GM19099 (cell line): Measurements from ENCODE around the gene TOR1AIP2.

ENCODE experiments used
- POLR2A ChIP-seq: IDR thresholded peaks from 3 replicates; pipeline ENCODE4 v1.6.1; 2011; ENCODE audit warnings: low read depth; ENCODE audit not compliant: insufficient read length; ENCODE audit errors: extremely low read depth

The TOR1AIP2 gene

DNA sequence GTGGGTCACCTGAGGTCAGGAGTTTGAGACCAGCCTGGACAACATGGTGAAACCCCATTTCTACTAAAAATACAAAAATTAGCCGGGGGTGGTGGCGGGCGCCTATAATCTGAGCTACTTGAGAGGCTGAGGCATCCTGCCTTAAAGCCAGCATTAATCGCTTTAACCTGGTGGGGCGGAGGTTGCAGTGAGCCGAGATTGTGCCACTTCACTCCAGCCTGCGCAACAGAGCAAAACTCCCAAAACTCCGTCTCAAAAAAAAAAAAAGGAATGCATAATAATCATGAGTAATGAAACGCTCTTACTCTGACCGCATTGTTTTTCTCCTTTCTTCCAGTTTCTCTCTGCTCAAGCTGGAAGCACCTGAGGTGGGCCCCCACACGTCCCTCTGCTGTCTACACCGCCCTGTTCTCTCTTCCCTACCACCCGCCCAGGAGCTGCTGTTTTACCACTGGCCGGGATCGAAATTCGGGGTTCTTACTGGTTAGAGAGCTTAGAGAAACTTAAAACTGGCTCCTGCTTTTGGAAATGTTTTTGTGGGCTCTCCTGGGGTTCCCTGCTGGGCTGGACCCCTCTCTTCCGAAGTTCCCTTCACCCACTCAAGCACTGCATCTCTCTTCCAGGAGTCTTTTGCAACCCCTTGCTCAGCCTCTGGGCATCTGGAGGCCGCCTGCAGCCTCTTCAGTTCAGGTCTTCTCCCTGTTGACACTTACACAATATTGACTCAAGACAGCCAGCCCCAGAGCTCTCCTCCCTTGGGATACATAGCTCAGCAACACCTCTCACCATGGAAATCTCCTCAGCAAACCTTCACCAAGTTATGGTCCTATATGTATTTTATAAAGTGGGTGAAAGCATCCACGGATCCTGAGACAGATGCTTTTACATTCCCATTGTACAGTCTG is 72.1 kb downstream of the TOR1AIP2 start:
- TF ChIP-seq POLR2A, result no peak

DNA sequence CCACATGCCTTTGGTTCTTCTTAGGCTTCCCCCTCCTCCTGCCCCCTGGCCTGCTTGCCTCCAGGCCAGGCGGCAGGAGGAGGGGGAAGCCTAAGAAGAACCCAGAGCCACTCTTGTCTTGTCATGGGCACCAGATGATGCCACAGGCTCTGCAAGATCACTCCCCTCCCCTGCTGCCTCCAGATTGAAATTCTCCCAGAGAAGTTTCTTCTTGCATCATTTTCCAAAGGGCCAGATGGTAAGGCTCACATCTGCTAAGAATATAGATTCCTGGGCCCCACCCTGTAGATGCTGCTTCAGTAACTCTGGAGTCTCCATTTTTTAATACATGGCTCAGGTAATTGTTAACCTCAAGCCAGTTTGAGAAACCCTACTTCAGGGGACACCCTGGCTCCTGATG is 73.7 kb downstream of the TOR1AIP2 start:
- TF ChIP-seq POLR2A, result no peak

DNA sequence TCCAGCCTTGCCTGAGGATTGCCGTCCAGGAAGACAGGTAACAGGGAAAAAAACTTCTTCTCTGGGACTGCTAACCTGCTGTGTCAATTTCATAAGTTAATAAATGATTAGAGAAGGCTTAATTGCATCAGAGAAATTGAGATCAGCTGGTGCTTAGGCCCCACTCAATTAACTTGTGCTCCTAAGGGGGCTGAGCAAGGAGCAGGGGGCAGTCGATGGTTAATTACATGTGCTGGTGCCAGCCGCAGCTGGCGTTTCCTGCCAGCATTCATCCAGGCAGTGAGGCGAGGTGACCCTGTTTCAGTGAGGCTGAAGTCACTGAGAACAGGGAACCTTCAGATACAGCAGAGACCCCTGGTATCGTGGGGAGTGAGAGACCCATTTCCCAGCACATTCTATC is 74.5 kb downstream of the TOR1AIP2 start:
- no peak for TF ChIP-seq POLR2A

DNA sequence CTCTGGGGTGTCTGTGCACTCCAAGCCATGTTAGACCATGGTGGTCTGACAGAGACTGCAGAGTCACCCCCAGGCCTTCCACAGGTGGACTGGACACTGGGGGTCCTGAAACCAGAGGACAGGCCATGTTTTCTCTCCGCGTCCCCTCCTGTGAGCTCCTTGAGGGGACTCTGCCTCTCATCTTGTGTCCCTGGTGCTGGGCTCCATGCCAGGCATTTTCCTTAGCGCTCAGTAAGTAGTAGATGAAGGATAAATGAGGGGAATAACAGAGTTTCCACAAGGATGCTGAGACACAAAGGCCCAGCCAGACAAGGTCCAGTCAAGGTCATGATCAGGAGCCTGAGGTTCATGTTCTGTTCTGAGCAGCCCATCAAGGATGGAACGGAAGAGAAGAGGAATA is 77.1 kb downstream of the TOR1AIP2 start:
- TF ChIP-seq POLR2A, result no peak

DNA sequence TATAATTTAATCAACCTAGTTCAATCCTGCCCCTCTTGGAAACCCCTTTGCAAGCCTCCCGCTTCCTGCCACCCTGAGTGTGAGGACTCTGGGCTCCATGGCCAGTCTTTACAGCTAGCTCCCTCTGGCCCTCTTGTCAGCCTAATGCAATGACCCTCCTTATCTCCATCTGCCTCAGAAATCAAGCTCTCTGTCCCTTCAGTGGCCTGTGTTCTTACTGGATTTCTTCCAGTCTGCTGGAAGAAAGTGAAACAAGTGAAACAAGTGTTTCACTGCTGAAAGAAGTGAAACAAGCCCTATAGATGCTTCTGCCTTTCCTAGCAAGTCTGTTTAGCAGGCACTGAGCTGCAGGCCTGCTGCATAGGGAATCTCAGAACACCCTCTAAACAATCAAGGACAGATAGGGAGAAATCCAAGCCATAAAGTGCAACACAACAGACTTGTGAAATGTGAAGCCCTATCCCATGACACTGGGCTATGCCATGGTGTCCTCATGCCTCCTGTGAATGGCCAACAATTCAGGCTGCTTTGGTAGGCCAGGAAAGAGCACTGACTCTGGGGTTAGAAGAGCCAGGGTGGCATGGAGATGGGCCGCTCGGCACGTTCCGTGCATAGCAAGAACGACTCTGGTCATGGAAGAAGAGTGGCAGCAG is 78.6 kb downstream of the TOR1AIP2 start:
- no peak for TF ChIP-seq POLR2A

DNA sequence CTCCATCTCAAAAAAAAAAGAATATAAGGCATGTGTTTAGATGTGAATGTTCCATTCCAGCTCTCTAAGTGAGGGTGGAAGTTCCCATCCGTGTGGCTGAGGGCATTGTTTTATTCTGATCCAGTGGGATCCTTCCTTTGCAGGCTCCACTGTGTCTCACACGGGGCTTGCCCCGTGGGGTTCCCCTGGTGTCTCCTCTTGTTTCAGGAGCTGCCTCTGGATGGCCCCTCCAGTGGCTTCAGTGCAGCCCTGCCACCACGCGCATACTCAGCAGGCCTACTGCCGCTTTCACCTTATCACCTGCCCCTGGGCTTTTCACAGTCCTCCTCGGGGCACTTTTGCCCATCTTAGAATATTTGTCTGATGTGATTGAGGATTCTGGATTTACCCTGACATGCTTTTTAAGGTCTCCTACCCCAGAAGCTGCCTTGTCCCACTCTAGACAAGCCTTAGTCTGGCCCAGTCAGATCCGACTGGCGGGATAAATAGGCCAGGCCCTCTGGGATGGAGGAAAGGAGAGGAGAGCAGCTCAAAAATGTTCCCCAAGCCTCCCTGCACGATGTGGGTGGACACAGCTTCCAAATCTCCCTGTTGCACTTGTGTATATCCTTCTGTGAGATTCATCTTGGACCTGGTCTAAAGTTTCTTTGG is 79.3 kb downstream of the TOR1AIP2 start:
- TF ChIP-seq POLR2A, result no peak

DNA sequence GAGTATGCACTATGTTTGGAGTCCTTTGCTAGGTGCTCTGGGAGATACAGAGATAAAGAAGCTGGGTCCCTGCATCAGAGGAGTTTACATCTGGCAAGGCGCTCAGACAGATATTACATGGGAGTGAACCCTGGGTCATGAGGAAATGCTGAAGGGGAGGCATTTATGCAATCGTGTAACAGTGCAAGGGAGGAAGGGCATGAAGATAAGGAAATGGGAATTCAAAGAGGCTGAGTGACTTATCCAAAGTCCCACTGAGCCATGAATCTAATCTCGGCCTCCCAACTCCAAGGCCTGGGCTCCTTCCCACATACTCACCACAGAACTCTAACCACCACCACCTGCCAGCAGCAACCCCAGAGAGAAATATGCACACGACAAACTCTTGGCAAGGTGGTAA is 82.9 kb downstream of the TOR1AIP2 start:
- TF ChIP-seq POLR2A, result no peak

DNA sequence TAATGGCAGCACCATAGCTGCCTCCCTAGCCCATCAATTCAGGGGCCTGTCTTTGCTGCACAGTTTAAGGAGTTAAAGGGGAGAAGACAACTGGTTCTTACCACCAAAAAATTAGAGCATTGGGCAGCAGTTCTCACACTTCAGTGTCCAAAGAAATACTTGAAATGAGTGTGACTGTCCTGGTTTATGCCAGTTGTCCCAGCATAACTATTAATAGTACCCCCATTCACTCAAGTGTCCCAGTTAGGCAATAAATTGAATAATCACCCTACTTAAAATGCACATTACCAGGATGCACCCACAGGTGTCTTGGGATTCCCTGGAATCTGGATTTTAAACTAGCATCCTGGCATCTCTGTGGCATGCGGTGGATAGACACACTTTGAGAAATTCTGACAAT is 83.5 kb downstream of the TOR1AIP2 start:
- no peak for TF ChIP-seq POLR2A

DNA sequence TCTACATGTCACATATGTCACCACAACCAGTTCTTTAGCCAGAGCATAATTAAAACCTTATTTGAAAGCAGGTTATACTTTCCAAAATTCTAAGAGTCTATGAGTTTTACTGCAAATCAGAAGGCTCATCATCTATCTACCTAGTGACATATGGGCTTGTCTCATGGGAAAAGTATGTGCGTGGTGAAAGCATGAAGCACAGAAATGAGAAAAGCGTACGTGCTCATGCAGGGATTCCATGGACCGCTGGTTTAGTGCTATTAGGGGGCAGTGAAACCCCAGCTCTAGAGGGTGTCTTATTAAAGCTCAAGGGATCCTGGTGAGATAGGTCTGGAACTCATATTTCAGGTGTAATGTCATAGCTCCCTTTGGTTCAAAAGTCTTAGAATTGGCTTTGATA is 84.3 kb downstream of the TOR1AIP2 start:
- TF ChIP-seq POLR2A, result no peak
